Caco-2 (cell line): ENCODE data around the gene HOXD12. TPM values are rescaled to one million over a fixed set of nuclear protein-coding genes. Genes with fewer than 3 reads are reported as not detected.

Source experiments
- BruUV-seq: library from RNA; stranded (reverse); fragments of 400-500 nt; replicated peaks from 2 replicates; lab custom pipeline; 2021; lab: Mats Ljungman, UMichigan
- CTCF ChIA-PET: fragments of 300-600 bp; sonication (Branson Sonifier 250); formaldehyde crosslinking; loops from one replicate; lab custom pipeline; 2022; ENCODE audit warnings: antibody characterized with exemption; lab: Charles Lee
- POLR2A ChIA-PET: fragments of 300-600 bp; sonication (Branson Sonifier 250); formaldehyde crosslinking; loops from one replicate; lab custom pipeline; 2022; ENCODE audit warnings: antibody characterized with exemption; lab: Charles Lee
- DNase-seq, 2 experiments: peaks; one replicate each; pipeline versions ENCODE4 v3.0.0 to v3.0.0-alpha.2; 2020 to 2022
- H3K27me3 ChIP-seq: replicated peaks from 2 replicates; pipeline ENCODE4 v1.6.0; 2011; ENCODE audit warnings: low read length; ENCODE audit not compliant: control insufficient read depth, insufficient read depth
- H3K36me3 ChIP-seq: 2 replicates; pipeline ENCODE4 v1.5.1; 2011; ENCODE audit warnings: low read length; ENCODE audit not compliant: control insufficient read depth, insufficient read depth
- H3K4me1 ChIP-seq: fragments of 250-450 bp; sonication (Bioruptor Pico); 2 replicates; pipeline ENCODE4 v1.5.1; 2020; ENCODE audit warnings: mild to moderate bottlenecking
- H3K4me3 ChIP-seq: 2 replicates; pipeline ENCODE4 v1.5.1; 2011; ENCODE audit warnings: low read depth, mild to moderate bottlenecking, control low read depth, low read length
- H3K9me3 ChIP-seq: fragments of 250-450 bp; sonication (Bioruptor Pico); 2 replicates; pipeline ENCODE4 v1.5.1; 2020; ENCODE audit warnings: mild to moderate bottlenecking, moderate library complexity
- H3K27ac Mint-ChIP-seq: one replicate; pipeline ENCODE4 v1.8.0; 2022; ENCODE audit warnings: mixed read lengths; ENCODE audit not compliant: unreplicated experiment
- H3K27me3 Mint-ChIP-seq: one replicate; pipeline ENCODE4 v1.8.0; 2022; ENCODE audit warnings: mixed read lengths; ENCODE audit not compliant: insufficient read depth, unreplicated experiment
- H3K36me3 Mint-ChIP-seq: one replicate; pipeline ENCODE4 v1.8.0; 2022; ENCODE audit warnings: mild to moderate bottlenecking, mixed read lengths; ENCODE audit not compliant: insufficient read depth, unreplicated experiment
- H3K4me1 Mint-ChIP-seq: one replicate; pipeline ENCODE4 v1.8.0; 2022; ENCODE audit warnings: low read depth, mixed read lengths; ENCODE audit not compliant: unreplicated experiment
- H3K4me3 Mint-ChIP-seq: one replicate; pipeline ENCODE4 v1.8.0; 2022; ENCODE audit warnings: mild to moderate bottlenecking, moderate library complexity, mixed read lengths; ENCODE audit not compliant: unreplicated experiment
- H3K9me3 Mint-ChIP-seq: one replicate; pipeline ENCODE4 v1.8.0; 2022; ENCODE audit warnings: mixed read lengths; ENCODE audit not compliant: unreplicated experiment
- intact Hi-C: fragments of 100-400 bp; cut with micrococcal nuclease; formaldehyde crosslinking; loops from one replicate; pipeline ENCODE4 v1.10.0; 2022; ENCODE audit not compliant: unreplicated experiment
- total RNA-seq: library from RNA; stranded (reverse); gene quantifications from 2 replicates; pipeline ENCODE4 v1.2.3, GENCODE V29; 2022
- TF ChIP-seq, protein P1 (sequence below), 2 experiments: fragments of 200-600 bp in 1 of 2; IDR thresholded peaks; 1 replicate in 1 of 2; 2 replicates in 1 of 2; pipeline versions ENCODE4 v1.5.1 to v1.8.0; 2011 to 2022; ENCODE audit warnings: antibody characterized with exemption in 1 of 2, control low read depth in 1 of 2, inconsistent platforms in 1 of 2, low read depth in 1 of 2, low read length in 1 of 2, mild to moderate bottlenecking in 1 of 2, moderate library complexity in 1 of 2; ENCODE audit not compliant: insufficient read depth in 1 of 2, severe bottlenecking in 1 of 2, unreplicated experiment in 1 of 2

HOXD12 gene
- total RNA-seq, 1 experiment from 2014 or later, result not detected

DNA sequence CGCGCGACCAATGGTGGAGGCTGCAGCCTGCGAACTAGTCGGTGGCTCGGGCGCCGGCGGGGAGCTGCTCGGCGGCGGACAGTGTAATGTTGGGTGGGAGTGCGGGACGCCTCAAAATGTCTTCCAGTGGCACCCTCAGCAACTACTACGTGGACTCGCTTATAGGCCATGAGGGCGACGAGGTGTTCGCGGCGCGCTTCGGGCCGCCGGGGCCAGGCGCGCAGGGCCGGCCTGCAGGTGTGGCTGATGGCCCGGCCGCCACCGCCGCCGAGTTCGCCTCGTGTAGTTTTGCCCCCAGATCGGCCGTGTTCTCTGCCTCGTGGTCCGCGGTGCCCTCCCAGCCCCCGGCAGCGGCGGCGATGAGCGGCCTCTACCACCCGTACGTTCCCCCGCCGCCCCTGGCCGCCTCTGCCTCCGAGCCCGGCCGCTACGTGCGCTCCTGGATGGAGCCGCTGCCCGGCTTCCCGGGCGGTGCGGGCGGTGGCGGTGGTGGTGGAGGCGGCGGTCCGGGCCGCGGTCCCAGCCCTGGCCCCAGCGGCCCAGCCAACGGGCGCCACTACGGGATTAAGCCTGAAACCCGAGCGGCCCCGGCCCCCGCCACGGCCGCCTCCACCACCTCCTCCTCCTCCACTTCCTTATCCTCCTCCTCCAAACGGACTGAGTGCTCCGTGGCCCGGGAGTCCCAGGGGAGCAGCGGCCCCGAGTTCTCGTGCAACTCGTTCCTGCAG, 23.3 kb downstream of the HOXD12 start, which contains the start of gene HOXD9:
Gene HOXD9 (plus strand): TSS at position 37 of the 728 bp plus-strand sequence. CDS start 50 bp downstream, at position 87.
- Histone ChIP-seq H3K36me3 (no peaks in the 10 kb centered on the region), H3K4me1 (peaks cover 12% of the 10 kb centered on the region; the same call in 1 of the 2 replicates), H3K9me3 (no peaks in the 10 kb centered on the region), H3K27me3 (peaks cover 10% of the 10 kb centered on the region), H3K4me3 (peak within 1 kb of the TSS; percentile 28)
- DNase-seq, result no peak
- Mint-ChIP-seq H3K4me3 (peak within 1 kb of the TSS; percentile 72), H3K9me3 (no peaks in the 10 kb centered on the region), H3K36me3 (no peaks in the 10 kb centered on the region), H3K27ac (no peak within 1 kb of the TSS), H3K4me1 (peaks cover 2% of the 10 kb centered on the region), H3K27me3 (peaks cover 68% of the 10 kb centered on the region)
- ChIA-PET POLR2A (no interaction called here), CTCF (interaction anchor here (1.0 kb wide), 1 partner anchor 339 kb away, joined by 3 read pairs; no protein-coding TSS in a partner anchor)
- no TSS peak for BruUV-seq
- intact Hi-C loops, result loop anchor here (10.0 kb wide), 2 partner anchors 262 to 692 kb away; no protein-coding TSS in a partner anchor
- TF ChIP-seq, protein P1, sequence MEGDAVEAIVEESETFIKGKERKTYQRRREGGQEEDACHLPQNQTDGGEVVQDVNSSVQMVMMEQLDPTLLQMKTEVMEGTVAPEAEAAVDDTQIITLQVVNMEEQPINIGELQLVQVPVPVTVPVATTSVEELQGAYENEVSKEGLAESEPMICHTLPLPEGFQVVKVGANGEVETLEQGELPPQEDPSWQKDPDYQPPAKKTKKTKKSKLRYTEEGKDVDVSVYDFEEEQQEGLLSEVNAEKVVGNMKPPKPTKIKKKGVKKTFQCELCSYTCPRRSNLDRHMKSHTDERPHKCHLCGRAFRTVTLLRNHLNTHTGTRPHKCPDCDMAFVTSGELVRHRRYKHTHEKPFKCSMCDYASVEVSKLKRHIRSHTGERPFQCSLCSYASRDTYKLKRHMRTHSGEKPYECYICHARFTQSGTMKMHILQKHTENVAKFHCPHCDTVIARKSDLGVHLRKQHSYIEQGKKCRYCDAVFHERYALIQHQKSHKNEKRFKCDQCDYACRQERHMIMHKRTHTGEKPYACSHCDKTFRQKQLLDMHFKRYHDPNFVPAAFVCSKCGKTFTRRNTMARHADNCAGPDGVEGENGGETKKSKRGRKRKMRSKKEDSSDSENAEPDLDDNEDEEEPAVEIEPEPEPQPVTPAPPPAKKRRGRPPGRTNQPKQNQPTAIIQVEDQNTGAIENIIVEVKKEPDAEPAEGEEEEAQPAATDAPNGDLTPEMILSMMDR (IDR thresholded peaks at IDR 0.05; ENCODE audit: insufficient read depth in 1 of 2, low read depth in 1 of 2, low read length in 1 of 2, severe bottlenecking in 1 of 2, unreplicated experiment in 1 of 2), result no peak

DNA sequence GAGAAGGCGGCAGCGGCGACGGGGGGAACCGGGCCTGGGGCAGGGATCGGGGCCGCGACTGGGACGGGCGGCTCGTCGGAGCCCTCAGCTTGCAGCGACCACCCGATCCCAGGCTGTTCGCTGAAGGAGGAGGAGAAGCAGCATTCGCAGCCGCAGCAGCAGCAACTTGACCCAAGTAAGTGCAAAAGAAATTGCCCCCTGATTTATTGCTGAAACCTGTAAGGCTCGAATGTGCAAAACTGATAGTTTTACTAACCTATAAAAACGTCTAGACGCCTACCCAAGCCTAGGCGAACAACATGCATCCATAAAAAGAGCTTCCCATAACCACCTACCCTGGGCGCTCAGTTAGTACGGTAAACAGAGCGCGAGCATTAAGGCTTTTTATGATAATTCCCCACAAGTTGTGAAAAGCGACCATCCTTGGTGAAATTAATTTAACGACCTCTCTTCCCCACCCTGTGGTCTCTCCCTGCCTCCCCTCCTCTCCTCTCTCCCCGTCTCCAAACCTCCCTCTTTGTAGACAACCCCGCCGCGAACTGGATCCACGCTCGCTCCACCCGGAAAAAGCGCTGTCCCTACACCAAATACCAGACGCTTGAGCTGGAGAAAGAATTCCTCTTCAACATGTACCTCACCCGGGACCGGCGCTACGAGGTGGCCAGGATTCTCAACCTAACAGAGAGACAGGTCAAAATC, 24.0 kb downstream of the HOXD12 start:
- ChIA-PET CTCF (interaction anchor here (0.5 kb wide), 1 partner anchor 51 kb away, joined by 3 read pairs; no protein-coding TSS in a partner anchor), POLR2A (no interaction called here)
- peak overlapping the region; percentile 72 for H3K4me3 Mint-ChIP-seq
- Histone ChIP-seq H3K27me3 (peaks cover 12% of the 10 kb centered on the region), H3K9me3 (no peaks in the 10 kb centered on the region), H3K36me3 (no peaks in the 10 kb centered on the region), H3K4me1 (peaks cover 16% of the 10 kb centered on the region; the same call in 1 of the 2 replicates), H3K4me3 (0 out of 2 replicates have a peak overlapping the region, but pooled peaks have one; percentile 15)
- no peaks in the 10 kb centered on the region for H3K9me3 Mint-ChIP-seq
- peaks cover 68% of the 10 kb centered on the region for H3K27me3 Mint-ChIP-seq
- H3K4me1 Mint-ChIP-seq, result peaks cover 9% of the 10 kb centered on the region
- no peak for DNase-seq
- H3K27ac Mint-ChIP-seq, result no peak overlapping the region
- TF ChIP-seq, protein P1 (IDR thresholded peaks at IDR 0.05; ENCODE audit: insufficient read depth in 1 of 2, low read depth in 1 of 2, low read length in 1 of 2, severe bottlenecking in 1 of 2, unreplicated experiment in 1 of 2), result no peak
- BruUV-seq, result no TSS peak
- intact Hi-C loops, result loop anchor here (10.0 kb wide), 2 partner anchors 261 to 691 kb away; no protein-coding TSS in a partner anchor
- no peaks in the 10 kb centered on the region for H3K36me3 Mint-ChIP-seq
